ENCODE measurements around the gene YKT6. TPM values are rescaled to one million over a fixed set of nuclear protein-coding genes. Genes with fewer than 3 reads are reported as not detected.
"Not testable (repeated sequence)": the region's sequence is repeated elsewhere in the genome, so short reads cannot be mapped to it uniquely, and the experiment has no call there.

YKT6 gene
- total RNA-seq, 2 experiments from 2014 or later: 53.5 to 57.3 TPM

DNA sequence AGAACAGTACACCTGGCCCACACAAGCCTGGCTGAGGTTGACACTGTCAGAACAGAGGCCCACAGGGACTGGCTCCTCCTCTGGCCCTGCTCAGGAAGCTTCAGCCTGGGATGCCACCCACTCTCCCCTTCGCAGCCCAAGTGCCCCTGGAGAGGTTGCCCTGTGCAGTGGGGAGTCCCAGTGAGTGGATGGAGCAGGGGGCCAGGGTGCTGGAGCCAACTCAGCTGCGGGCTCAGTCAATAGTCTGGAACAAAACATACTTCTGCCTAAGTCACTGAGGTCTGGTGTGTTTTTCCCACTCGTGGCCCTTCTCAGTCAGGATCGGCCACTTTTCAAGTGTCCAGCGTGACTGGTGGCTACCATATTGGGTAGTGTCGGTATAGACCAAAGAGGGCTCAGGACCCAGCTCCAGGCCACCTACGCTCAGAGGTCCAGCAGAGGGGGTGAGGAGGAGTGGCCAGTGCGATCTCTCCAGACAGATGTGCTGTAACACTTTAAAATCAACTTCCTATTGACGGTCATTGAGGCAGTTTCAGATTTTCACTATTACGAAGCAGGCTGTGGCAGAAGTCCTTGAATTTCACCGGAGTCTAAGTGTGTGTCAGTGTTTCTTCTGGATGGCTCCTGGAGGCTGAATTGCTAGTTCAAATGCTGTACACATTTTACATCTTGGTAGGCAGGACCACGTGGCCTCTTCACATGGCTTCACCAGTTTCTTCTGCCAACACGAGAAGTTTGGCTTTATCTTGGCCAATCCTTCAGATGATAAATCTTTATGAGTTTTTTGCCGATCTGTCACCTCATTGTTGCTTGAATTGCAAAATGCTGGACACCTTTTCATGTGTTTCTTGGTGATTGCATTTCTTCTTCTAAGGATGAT is 10.5 kb upstream of the YKT6 start:
- CTCF ChIA-PET: no interaction called here
- Mint-ChIP-seq H3K4me1 (ENCODE audit: low read depth) (peaks cover 8% of the 10 kb centered on the region), H3K9me3 (peaks cover 1% of the 10 kb centered on the region), H3K27ac (no peak overlapping the region), H3K36me3 (ENCODE audit: low read depth) (no peaks in the 10 kb centered on the region), H3K27me3 (ENCODE audit: low read depth) (peaks cover 2% of the 10 kb centered on the region), H3K4me3 (no peak overlapping the region)
- intact Hi-C loops (cut with micrococcal nuclease): no loop called here
- no peak for DNase-seq

DNA sequence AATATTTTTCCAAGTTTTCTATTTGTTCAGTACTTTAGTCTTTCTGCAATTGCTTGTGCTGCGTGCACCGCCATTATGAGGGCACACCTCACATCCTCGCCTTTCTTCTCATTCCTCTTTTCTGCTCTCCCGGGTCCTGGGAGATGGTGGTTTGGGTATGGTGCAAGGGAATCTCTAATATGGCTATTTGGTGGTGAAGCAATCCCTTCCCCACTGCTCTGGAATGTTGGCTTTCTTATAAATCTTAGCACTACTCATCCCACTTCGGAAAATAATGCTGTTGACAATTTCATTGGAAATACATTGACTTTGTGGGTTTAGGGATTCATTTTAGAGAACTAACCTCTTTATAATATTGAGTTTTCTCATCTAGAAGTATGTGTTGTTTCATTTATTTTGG is 9.6 kb upstream of the YKT6 start:
- peaks cover 2% of the 10 kb centered on the region for H3K27me3 Mint-ChIP-seq (ENCODE audit: low read depth)
- H3K36me3 Mint-ChIP-seq (ENCODE audit: low read depth): no peaks in the 10 kb centered on the region
- peaks cover 1% of the 10 kb centered on the region for H3K9me3 Mint-ChIP-seq
- H3K27ac Mint-ChIP-seq: no peak overlapping the region
- no peak overlapping the region for H3K4me3 Mint-ChIP-seq
- DNase-seq: no peak
- intact Hi-C loops (cut with micrococcal nuclease): no loop called here
- CTCF ChIA-PET: no interaction called here
- peaks cover 8% of the 10 kb centered on the region for H3K4me1 Mint-ChIP-seq (ENCODE audit: low read depth)

DNA sequence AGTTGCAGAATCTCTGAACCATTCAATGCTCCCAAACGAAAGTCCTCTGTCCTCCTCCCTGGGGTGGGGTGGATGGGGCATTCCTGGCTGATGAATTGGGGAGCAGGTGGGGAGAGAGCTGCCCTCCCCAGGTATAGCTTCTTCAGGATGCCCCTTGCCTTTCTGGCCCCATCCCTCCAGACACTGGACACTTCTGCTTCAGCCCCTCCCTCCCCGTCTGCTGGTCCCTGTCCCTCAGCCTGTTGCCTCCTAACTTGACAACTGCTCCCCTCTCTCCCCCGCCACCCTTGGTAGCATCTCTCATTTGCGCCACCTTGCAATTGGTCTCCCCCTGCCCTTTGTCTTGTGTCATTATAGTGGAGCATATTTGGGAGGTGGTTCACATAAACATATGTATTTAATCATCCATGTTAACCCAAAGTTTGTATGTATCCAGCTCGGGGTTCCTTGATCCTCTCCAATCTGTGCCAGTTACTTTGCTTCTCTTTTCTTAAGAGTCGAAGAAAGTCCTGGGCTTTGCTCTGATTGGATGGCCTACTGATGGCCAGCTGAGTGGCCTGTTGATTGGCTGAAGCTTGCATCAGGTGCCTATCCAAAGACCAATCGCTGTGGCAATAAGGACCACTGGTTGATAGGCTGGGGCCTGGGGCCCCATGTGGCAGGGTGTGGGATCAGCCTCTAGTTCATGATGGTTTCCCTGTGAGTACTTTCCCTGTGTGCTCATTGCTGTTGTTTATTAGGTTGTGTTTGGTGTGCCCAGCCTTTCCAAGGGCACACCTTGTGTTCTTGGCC is 7.6 kb upstream of the YKT6 start:
- intact Hi-C loops (cut with micrococcal nuclease): no loop called here

DNA sequence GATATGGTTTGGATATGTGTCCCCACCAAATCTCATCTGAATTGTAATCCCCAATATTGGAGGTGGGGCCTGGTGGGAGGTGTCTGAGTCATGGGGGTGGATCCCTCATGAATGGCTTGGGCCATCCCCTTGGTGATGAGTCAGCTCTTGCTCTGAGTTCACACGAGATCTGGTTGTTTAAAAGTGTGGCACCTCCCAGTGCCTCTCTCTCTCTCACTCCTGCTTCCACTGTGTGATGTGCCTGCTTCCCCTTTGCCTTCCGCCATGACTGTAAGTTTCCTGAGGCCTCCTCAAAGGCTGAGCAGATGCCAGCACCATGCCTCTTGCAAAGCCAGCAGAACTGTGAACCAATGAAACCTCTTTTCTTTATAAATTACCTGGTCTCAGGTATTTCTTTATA is 6.7 kb upstream of the YKT6 start:
- Mint-ChIP-seq H3K9me3 (peaks cover 1% of the 10 kb centered on the region), H3K4me3 (no peak overlapping the region), H3K36me3 (ENCODE audit: low read depth) (no peaks in the 10 kb centered on the region), H3K27me3 (ENCODE audit: low read depth) (peaks cover 2% of the 10 kb centered on the region), H3K4me1 (ENCODE audit: low read depth) (peaks cover 8% of the 10 kb centered on the region), H3K27ac (no peak overlapping the region)
- CTCF ChIA-PET: no interaction called here
- intact Hi-C loops (cut with micrococcal nuclease): loop anchor here (1.0 kb wide), 2 partner anchors 71 to 175 kb away; partner anchors contain the start of gene POLD2
- peak; percentile 80 for DNase-seq

More for the DNA sequence above, 7.6 kb upstream of the YKT6 start:
- peaks cover 2% of the 10 kb centered on the region for H3K27me3 Mint-ChIP-seq (ENCODE audit: low read depth)
- H3K4me1 Mint-ChIP-seq (ENCODE audit: low read depth): peaks cover 8% of the 10 kb centered on the region
- H3K36me3 Mint-ChIP-seq (ENCODE audit: low read depth): no peaks in the 10 kb centered on the region
- DNase-seq: no peak
- H3K27ac Mint-ChIP-seq: no peak overlapping the region
- no peak overlapping the region for H3K4me3 Mint-ChIP-seq
- CTCF ChIA-PET: no interaction called here
- peaks cover 1% of the 10 kb centered on the region for H3K9me3 Mint-ChIP-seq

DNA sequence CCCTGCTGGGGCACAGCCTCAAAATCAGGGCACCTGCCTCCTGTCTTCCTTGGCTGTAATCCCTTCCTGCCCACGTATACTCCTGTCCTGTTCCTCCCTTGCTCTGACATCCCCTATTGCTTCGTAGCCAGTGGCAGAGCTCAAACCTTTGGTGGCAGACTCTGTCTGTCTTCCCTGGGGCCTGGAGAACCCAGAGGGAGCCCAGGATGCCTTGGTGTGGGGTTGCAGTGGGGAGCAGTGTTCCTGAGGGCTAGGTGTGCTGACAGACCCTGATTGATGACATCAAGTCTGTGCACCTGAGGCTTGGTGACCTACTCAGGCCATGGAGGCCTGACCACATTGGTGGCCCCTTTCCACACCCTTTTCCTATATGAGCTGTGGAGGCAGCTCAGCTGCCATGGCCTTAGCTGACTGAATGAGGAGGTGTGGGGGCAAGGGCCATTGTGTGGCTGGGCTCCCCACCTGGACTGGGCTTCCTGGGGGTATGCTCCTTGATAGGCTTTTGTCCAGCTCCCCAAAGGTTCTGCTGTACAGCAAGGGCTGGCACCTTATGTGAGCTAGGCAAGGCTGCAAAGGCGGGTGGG is 6.1 kb upstream of the YKT6 start:
- H3K27ac Mint-ChIP-seq: no peak overlapping the region
- H3K36me3 Mint-ChIP-seq (ENCODE audit: low read depth): no peaks in the 10 kb centered on the region
- peaks cover 8% of the 10 kb centered on the region for H3K4me1 Mint-ChIP-seq (ENCODE audit: low read depth)
- H3K9me3 Mint-ChIP-seq: peaks cover 1% of the 10 kb centered on the region
- intact Hi-C loops (cut with micrococcal nuclease): loop anchor here (1.0 kb wide), 2 partner anchors 71 to 175 kb away; partner anchors contain the start of gene POLD2
- DNase-seq: no peak
- no peak overlapping the region for H3K4me3 Mint-ChIP-seq
- CTCF ChIA-PET: interaction anchor here (1.4 kb wide), 1 partner anchor 22 kb away, joined by 3 read pairs; no protein-coding TSS in a partner anchor
- H3K27me3 Mint-ChIP-seq (ENCODE audit: low read depth): peaks cover 2% of the 10 kb centered on the region

DNA sequence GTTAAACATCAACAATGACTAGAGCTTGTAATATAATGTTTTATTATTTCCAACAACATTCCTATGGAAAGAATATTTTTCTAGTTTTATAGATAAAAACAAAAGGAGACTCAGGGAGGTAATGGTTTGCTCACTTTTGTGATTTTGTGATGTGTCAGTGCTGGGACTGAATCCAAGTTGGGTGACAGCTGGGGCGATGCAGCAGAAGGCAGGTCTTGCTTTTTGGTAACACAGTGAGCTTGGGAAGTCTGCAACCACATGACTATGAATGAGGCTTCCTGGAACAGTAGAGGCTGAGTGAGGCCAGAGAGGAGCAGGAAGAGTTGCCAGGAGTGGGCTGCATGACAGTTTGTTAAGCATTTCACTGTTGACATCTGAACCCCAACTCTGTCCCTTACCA is 4.9 kb upstream of the YKT6 start:
- CTCF ChIA-PET: interaction anchor here (0.8 to 1.4 kb wide), 5 partner anchors 20 to 115 kb away, joined by 3 to 4 read pairs (median 3); no protein-coding TSS in a partner anchor
- Mint-ChIP-seq H3K36me3 (ENCODE audit: low read depth) (no peaks in the 10 kb centered on the region), H3K27me3 (ENCODE audit: low read depth) (peaks cover 2% of the 10 kb centered on the region), H3K9me3 (peaks cover 1% of the 10 kb centered on the region), H3K27ac (no peak overlapping the region), H3K4me3 (no peak overlapping the region), H3K4me1 (ENCODE audit: low read depth) (peaks cover 11% of the 10 kb centered on the region)
- intact Hi-C loops (cut with micrococcal nuclease): no loop called here
- peak; percentile 14 for DNase-seq

DNA sequence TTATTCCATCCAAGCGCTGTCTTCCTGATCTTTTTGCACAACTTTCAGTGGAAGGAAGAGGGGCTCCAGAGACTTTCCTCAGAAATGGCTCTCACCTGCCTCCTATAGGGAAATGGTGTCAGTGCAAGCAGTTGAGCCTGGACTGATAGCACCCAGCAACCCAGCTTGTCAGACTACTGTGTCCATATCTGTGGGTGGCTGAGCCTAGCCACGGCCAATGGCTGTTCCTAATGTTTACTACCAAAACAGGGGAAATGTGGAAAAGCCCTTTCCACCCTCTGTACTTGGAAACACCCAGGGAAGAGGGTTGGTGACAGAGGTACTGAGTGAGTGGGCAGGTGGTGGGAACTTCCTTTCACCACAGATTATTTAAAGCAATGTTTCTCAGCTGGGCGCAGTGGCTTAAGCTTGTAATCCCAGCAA is 4.3 kb upstream of the YKT6 start:
- peak; percentile 56 for DNase-seq
- peaks cover 12% of the 10 kb centered on the region for H3K4me1 Mint-ChIP-seq (ENCODE audit: low read depth)
- peaks cover 1% of the 10 kb centered on the region for H3K9me3 Mint-ChIP-seq
- intact Hi-C loops (cut with micrococcal nuclease): no loop called here
- H3K36me3 Mint-ChIP-seq (ENCODE audit: low read depth): no peaks in the 10 kb centered on the region
- no peak overlapping the region for H3K27ac Mint-ChIP-seq
- CTCF ChIA-PET: interaction anchor here (0.6 to 1.2 kb wide), 4 partner anchors 21 to 69 kb away, joined by 3 to 4 read pairs (median 4); no protein-coding TSS in a partner anchor
- H3K4me3 Mint-ChIP-seq: no peak overlapping the region
- peaks cover 2% of the 10 kb centered on the region for H3K27me3 Mint-ChIP-seq (ENCODE audit: low read depth)

DNA sequence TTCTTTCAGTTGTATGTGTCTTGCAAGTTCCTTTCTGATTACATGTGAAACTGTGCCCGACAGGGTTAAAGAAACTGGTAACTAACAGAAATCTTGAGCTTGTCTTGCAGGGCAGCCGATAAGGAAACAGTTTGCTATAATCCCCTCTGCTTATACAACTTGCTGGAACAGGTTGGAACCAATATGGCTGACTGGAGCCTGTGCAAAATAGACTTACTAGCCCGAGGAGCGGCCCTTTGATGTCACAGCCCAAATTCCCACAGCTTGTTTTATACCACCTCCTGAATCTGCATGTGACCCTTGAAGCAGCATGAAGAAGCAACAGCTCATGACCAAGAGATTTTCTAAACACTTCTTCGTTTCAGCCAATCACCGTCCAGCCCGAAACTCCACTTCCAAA is 3.3 kb upstream of the YKT6 start:
- H3K4me3 Mint-ChIP-seq: no peak overlapping the region
- no peaks in the 10 kb centered on the region for H3K36me3 Mint-ChIP-seq (ENCODE audit: low read depth)
- peaks cover 1% of the 10 kb centered on the region for H3K9me3 Mint-ChIP-seq
- H3K27ac Mint-ChIP-seq: no peak overlapping the region
- DNase-seq: no peak
- intact Hi-C loops (cut with micrococcal nuclease): no loop called here
- CTCF ChIA-PET: no interaction called here
- peaks cover 2% of the 10 kb centered on the region for H3K27me3 Mint-ChIP-seq (ENCODE audit: low read depth)
- peaks cover 21% of the 10 kb centered on the region for H3K4me1 Mint-ChIP-seq (ENCODE audit: low read depth)

DNA sequence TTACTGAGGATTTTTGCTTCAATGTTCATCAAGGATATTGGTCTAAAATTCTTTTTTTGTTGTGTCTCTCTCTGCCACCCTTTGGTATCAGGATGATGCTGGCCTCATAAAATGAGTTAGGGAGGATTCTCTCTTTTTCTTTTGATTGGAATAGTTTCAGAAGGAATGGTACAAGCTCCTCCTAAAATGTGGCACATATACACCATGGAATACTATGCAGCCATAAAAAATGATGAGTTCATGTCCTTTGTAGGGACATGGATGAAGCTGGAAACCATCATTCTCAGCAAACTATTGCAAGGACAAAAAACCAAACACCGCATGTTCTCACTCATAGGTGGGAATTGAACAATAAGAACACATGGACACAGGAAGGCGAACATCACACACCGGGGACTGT is 615 bp upstream of the YKT6 start:
- not testable (repeated sequence) for H3K27me3 Mint-ChIP-seq (ENCODE audit: low read depth); H3K27ac Mint-ChIP-seq; DNase-seq; H3K36me3 Mint-ChIP-seq (ENCODE audit: low read depth); H3K9me3 Mint-ChIP-seq
- Mint-ChIP-seq H3K4me3 (peak overlapping the region; percentile 68), H3K4me1 (ENCODE audit: low read depth) (peaks cover 28% of the 10 kb centered on the region)
- CTCF ChIA-PET: interaction anchor here (0.8 kb wide), 1 partner anchor 429 kb away, joined by 3 read pairs; no protein-coding TSS in a partner anchor
- intact Hi-C loops (cut with micrococcal nuclease): loop anchor here (1.0 to 2.0 kb wide), 4 partner anchors 77 to 291 kb away; partner anchors contain the start of genes NUDCD3, POLD2 and POLM

DNA sequence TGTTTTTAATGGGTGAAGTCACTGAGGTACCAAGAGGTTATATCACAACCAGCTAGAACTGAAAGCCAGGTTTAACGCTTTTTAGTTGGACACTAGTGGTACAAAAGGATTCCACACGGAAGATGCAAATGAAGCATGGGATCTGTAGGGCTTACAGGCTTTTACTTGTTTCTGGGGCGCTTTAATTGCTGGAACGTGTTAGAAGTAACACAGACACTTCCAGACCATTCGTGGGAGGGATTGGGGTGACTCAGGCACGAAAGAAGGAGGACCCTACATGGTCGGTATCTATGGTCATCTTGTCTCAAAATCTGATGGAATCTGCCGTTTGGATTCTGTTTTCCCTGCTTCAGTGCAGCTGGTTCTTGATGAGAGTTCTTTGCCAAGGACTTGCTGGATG is 1.0 kb downstream of the YKT6 start:
- intact Hi-C loops (cut with micrococcal nuclease): loop anchor here (2.0 kb wide), 2 partner anchors 119 to 289 kb away; partner anchors contain the start of genes NUDCD3 and POLM
- peak overlapping the region; percentile 82 for H3K4me3 Mint-ChIP-seq
- CTCF ChIA-PET: interaction anchor here (0.6 to 1.1 kb wide), 3 partner anchors 8 to 95 kb away, joined by 3 to 4 read pairs (median 3); no protein-coding TSS in a partner anchor
- H3K4me1 Mint-ChIP-seq (ENCODE audit: low read depth): peaks cover 28% of the 10 kb centered on the region
- H3K36me3 Mint-ChIP-seq (ENCODE audit: low read depth): peaks cover 7% of the 10 kb centered on the region
- no peaks in the 10 kb centered on the region for H3K27me3 Mint-ChIP-seq (ENCODE audit: low read depth)
- no peak for DNase-seq
- no peak overlapping the region for H3K27ac Mint-ChIP-seq
- no peaks in the 10 kb centered on the region for H3K9me3 Mint-ChIP-seq

DNA sequence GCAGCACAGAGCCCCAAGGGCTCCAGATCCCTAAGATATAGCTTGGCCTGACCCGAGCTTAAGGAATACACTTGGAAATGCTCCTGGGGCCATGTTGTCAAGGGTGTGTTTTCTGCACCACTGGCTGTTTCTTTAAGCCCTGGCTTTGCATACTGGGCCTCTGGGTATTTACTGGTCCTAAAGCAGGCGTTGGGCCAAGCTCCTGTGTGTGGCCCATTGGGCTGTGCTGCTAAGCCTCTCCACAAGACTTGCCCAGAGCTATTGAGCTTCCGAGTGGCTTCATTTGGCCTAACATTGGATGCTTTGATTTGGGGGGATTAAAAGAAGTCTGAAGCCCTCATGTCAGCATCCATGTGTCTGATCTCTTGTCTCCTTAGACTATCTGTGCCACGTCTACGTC is 5.2 kb downstream of the YKT6 start:
- intact Hi-C loops (cut with micrococcal nuclease): no loop called here
- H3K27me3 Mint-ChIP-seq (ENCODE audit: low read depth): no peaks in the 10 kb centered on the region
- H3K4me3 Mint-ChIP-seq: no peak overlapping the region
- no peak overlapping the region for H3K27ac Mint-ChIP-seq
- H3K9me3 Mint-ChIP-seq: no peaks in the 10 kb centered on the region
- DNase-seq: no peak
- CTCF ChIA-PET: interaction anchor here (1.4 kb wide), 1 partner anchor 82 kb away, joined by 3 read pairs; the partner anchor contains the start of gene POLD2
- H3K4me1 Mint-ChIP-seq (ENCODE audit: low read depth): peaks cover 26% of the 10 kb centered on the region
- H3K36me3 Mint-ChIP-seq (ENCODE audit: low read depth): peaks cover 7% of the 10 kb centered on the region

DNA sequence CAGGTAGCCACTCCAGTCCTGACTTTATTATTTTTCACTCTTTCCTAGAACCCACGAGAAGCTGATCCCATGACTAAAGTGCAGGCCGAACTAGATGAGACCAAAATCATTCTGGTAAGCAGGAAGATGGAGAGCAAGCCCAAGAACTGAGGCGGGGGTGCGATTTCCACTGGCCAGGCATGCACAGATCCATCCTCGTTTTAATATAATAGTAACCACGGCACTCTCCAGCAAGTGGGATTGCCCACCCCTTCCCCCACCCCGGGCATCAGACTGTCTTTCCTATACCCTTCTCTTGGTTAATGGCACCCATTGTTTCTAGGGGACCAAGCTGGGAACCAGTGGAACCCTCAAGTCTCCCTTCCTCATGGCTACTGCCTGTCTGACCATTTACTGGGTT is 7.3 kb downstream of the YKT6 start:
- Mint-ChIP-seq H3K9me3 (no peaks in the 10 kb centered on the region), H3K27me3 (ENCODE audit: low read depth) (no peaks in the 10 kb centered on the region), H3K4me1 (ENCODE audit: low read depth) (peaks cover 12% of the 10 kb centered on the region), H3K27ac (no peak overlapping the region), H3K4me3 (no peak overlapping the region), H3K36me3 (ENCODE audit: low read depth) (peaks cover 10% of the 10 kb centered on the region)
- DNase-seq: no peak
- CTCF ChIA-PET: interaction anchor here (0.6 kb wide), 1 partner anchor 148 kb away, joined by 6 read pairs; no protein-coding TSS in a partner anchor
- intact Hi-C loops (cut with micrococcal nuclease): no loop called here
